Fibroblast of lung (primary cell): ENCODE results near the gene WDCP. TPM values are rescaled to one million over a fixed set of nuclear protein-coding genes. Genes with fewer than 3 reads are reported as not detected.

ENCODE experiments used
- DNase-seq, 2 donors: peaks; one replicate each; pipeline versions ENCODE4 v3.0.0 to v3.0.0-alpha.2; 2010; ENCODE audit warnings: low read depth in 2 of 2
- H2AFZ ChIP-seq: 2 replicates; pipeline ENCODE4 v1.5.1; 2012; ENCODE audit warnings: low read length, control low read depth, inconsistent platforms
- H3K27ac ChIP-seq: 2 replicates; pipeline ENCODE4 v1.5.1; 2011; ENCODE audit warnings: low read length, control low read depth; ENCODE audit not compliant: insufficient read depth
- H3K27me3 ChIP-seq: 2 replicates; pipeline ENCODE4 v1.5.1; 2011; ENCODE audit warnings: mild to moderate bottlenecking, low read length; ENCODE audit not compliant: control insufficient read depth, insufficient read depth
- H3K36me3 ChIP-seq: 2 replicates; pipeline ENCODE4 v1.5.1; 2011; ENCODE audit warnings: low read length; ENCODE audit not compliant: control insufficient read depth, insufficient read depth
- H3K4me1 ChIP-seq: 2 replicates; pipeline ENCODE4 v1.5.1; 2011; ENCODE audit warnings: low read length; ENCODE audit not compliant: control insufficient read depth, insufficient read depth; ENCODE audit errors: extremely low read depth
- H3K4me2 ChIP-seq: 2 replicates; pipeline ENCODE4 v1.5.1; 2011; ENCODE audit warnings: low read length, control low read depth; ENCODE audit not compliant: insufficient read depth; ENCODE audit errors: extremely low read depth
- H3K4me3 ChIP-seq, 4 experiments: fragments of 200-600 bp in 1 of 4; sonication (generic) in 1 of 4; replicated peaks in 1 of 4; 2 replicates each; pipeline ENCODE4 v1.5.1; 2011 to 2016; ENCODE audit warnings: low read length in 4 of 4, low read depth in 3 of 4, mild to moderate bottlenecking in 3 of 4, control low read depth in 2 of 4, inconsistent platforms in 1 of 4, mixed read lengths in 1 of 4; ENCODE audit not compliant: insufficient read depth in 1 of 4; ENCODE audit errors: control extremely low read depth in 1 of 4
- H3K79me2 ChIP-seq: 2 replicates; pipeline ENCODE4 v1.5.1; 2012; ENCODE audit warnings: mild to moderate bottlenecking, low read length, inconsistent platforms; ENCODE audit not compliant: control insufficient read depth, insufficient read depth
- H3K9ac ChIP-seq: 2 replicates; pipeline ENCODE4 v1.5.1; 2011; ENCODE audit warnings: mild to moderate bottlenecking, low read length, control low read depth; ENCODE audit not compliant: insufficient read depth
- H3K9me3 ChIP-seq: 2 replicates; pipeline ENCODE4 v1.5.1; 2012; ENCODE audit warnings: low read depth, low read length; ENCODE audit not compliant: control insufficient read depth, insufficient read depth
- H4K20me1 ChIP-seq: 2 replicates; pipeline ENCODE4 v1.5.1; 2011; ENCODE audit warnings: low read length; ENCODE audit not compliant: control insufficient read depth, insufficient read depth; ENCODE audit errors: extremely low read depth
- EZH2 ChIP-seq: IDR thresholded peaks from 2 replicates; pipeline ENCODE4 v1.5.1; 2012; ENCODE audit warnings: low read length, control low read depth, mild to moderate bottlenecking; ENCODE audit errors: missing control alignments
- polyA plus RNA-seq, 2 donors: library from polyadenylated mRNA; depleted of rRNA in 1 of 2; stranded (reverse) in 1 of 2; unstranded in 1 of 2; fragments of >200 nt; gene quantifications; 2 replicates each; pipeline ENCODE4 v1.2.1, GENCODE V29; 2011 to 2012; ENCODE audit warnings: missing spikeins in 1 of 2
- total RNA-seq: library from RNA; depleted of rRNA; stranded (reverse); fragments of >200 nt; gene quantifications from 2 replicates; pipeline ENCODE4 v1.2.1, GENCODE V29; 2014
- TF ChIP-seq, protein P1 (sequence below), 2 donors: IDR thresholded peaks in 1 of 2; conservative IDR thresholded peaks in 1 of 2; 1 replicate in 1 of 2; 2 replicates in 1 of 2; pipeline ENCODE4 v1.5.1; 2011 to 2012; ENCODE audit warnings: low read length in 2 of 2, control low read depth in 1 of 2, inconsistent platforms in 1 of 2, low read depth in 1 of 2, mild to moderate bottlenecking in 1 of 2

The WDCP gene
- total and polyA plus RNA-seq, 2 donors (not counting 1 experiment from before 2014, with no cell fraction given) = 10.4 to 11.0 TPM

DNA sequence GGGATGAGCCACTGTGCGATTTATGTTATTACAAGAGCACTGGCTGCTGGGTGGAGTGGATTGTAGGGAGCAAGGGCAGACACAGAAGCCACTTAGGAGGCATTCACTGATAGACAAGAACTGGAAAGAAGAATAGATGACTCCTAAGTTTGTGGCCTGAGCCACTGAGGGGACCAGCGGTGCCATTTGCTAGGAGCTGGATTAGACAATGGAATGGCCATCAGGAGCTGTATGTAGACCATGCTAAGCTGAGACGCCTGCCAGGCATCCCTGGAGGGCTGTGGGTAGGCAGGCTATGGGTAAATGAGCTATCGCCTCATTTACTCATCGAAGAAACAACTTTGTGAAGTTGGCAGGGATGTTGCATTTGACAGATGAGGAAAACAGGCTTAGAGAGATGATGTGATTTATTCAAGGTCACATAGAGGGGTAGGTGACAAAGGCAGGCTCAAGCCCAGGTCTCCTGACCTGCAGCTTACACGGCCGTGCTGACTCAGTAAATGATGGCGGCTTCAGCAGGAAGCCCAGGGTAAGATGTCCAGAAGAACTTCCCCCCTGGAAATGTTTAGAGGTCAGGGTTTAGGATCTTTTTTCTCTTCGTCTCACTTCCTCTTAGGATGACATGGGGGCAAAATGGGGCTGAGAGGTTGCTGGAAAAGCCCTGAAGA, 34.5 kb downstream of the WDCP start:
- H4K20me1 ChIP-seq = no peaks in the 10 kb centered on the region
- no peak overlapping the region for H3K4me2 ChIP-seq
- TF ChIP-seq EZH2 = no peak
- TF ChIP-seq, protein P1, sequence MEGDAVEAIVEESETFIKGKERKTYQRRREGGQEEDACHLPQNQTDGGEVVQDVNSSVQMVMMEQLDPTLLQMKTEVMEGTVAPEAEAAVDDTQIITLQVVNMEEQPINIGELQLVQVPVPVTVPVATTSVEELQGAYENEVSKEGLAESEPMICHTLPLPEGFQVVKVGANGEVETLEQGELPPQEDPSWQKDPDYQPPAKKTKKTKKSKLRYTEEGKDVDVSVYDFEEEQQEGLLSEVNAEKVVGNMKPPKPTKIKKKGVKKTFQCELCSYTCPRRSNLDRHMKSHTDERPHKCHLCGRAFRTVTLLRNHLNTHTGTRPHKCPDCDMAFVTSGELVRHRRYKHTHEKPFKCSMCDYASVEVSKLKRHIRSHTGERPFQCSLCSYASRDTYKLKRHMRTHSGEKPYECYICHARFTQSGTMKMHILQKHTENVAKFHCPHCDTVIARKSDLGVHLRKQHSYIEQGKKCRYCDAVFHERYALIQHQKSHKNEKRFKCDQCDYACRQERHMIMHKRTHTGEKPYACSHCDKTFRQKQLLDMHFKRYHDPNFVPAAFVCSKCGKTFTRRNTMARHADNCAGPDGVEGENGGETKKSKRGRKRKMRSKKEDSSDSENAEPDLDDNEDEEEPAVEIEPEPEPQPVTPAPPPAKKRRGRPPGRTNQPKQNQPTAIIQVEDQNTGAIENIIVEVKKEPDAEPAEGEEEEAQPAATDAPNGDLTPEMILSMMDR (conservative IDR thresholded peaks at IDR 0.05 in 1 of 2, IDR thresholded peaks at IDR 0.05 in 1 of 2; ENCODE audit: low read depth in 1 of 2, low read length in 2 of 2) = no peak
- H3K27me3 ChIP-seq = peaks cover 3% of the 10 kb centered on the region
- H2AFZ ChIP-seq = no peak overlapping the region
- H3K4me1 ChIP-seq = peaks cover 6% of the 10 kb centered on the region
- H3K79me2 ChIP-seq = no peaks in the 10 kb centered on the region
- DNase-seq = no peak
- H3K4me3 ChIP-seq = no peak overlapping the region
- no peak overlapping the region for H3K9ac ChIP-seq
- H3K9me3 ChIP-seq = no peaks in the 10 kb centered on the region
- H3K27ac ChIP-seq = no peak overlapping the region
- no peaks in the 10 kb centered on the region for H3K36me3 ChIP-seq

DNA sequence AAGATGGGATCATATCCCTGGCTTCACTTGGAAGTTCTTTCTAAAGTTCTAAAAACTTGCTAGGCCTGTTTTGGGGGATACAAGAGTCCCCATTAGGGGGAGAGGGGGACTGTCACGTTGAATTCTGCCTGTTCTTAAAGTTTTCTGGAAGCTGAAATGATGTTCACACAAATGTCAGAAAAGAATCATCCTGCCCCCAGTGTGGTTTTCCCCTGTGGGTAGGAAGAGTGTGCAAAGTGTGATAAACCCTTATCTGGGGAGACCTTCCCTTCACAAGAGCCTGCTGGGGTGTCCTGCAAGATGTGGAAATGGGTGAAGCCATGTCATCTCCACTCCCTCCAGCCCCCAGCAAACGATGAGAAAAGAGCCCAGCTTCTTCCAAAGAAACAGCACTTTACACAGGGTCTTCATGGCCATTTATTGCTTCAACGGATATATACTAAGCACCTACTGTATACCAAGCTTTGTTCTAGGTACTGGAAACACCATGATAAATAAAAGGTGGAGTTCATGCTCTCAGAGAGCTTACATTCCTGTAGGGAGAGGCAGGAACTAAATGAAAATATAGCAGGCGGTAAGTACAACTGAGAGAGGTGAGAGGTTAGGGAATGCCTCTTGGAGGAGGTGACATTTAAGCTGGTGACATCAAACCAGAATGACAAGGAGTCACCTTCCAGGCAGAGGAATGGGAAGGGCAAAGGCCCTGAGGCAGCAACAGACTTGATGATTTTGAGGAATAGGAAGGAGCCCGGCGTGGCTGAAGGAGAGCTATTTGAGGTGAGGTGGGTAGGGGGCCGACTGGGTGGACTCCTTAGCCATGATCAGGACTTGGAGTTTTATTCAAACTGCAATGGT, 35.7 kb downstream of the WDCP start:
- Histone ChIP-seq H3K27ac (no peak overlapping the region), H3K9me3 (no peaks in the 10 kb centered on the region), H3K79me2 (no peaks in the 10 kb centered on the region), H3K4me2 (no peak overlapping the region), H3K9ac (no peak overlapping the region), H3K4me1 (peaks cover 6% of the 10 kb centered on the region), H3K4me3 (no peak overlapping the region), H3K36me3 (no peaks in the 10 kb centered on the region), H4K20me1 (no peaks in the 10 kb centered on the region), H2AFZ (no peak overlapping the region), H3K27me3 (peaks cover 3% of the 10 kb centered on the region)
- TF ChIP-seq EZH2 = no peak
- TF ChIP-seq, protein P1 (conservative IDR thresholded peaks at IDR 0.05 in 1 of 2, IDR thresholded peaks at IDR 0.05 in 1 of 2; ENCODE audit: low read depth in 1 of 2, low read length in 2 of 2) = no peak
- DNase-seq = no peak

DNA sequence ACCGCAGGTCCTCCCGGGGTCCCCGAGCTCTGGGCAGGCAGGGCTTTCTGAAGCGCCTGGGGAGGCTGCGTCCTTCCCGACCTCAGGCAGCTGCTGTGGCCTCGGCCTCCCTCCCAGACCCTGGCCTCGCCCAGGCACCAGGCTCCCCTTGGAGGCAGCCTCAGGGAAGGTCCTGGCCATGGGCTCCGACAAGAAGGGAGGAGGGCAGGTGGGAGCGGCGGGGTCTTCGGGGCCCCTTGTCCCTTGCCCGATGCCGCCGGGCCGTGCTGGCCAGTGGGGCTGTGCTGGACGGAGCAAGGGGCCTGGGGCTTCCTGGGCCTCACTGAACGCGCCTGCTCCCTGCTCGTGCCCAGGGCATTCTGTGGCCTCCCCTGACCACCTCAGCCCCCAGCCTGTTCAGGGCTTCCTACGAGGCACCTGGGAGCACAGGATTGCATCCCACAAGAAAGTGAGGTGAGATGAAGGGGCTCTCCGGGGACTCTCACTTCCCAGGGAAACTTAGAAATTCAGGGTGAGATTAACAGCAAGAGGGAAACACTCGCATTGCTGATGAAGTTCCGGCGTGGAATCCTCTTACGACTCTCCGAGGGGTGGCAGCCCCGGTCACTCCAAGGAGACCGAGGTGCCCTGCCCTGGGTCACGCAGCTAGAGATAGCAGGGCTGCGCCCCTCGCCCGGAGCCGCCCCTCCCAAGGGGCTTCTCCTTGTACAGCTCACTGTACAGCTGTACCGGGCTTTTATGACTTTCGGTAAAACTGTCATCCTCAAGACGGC, 36.5 kb downstream of the WDCP start:
- H3K9me3 ChIP-seq = no peaks in the 10 kb centered on the region
- DNase-seq = no peak
- H2AFZ ChIP-seq = peak overlapping the region; percentile 44
- no peaks in the 10 kb centered on the region for H3K79me2 ChIP-seq
- no peaks in the 10 kb centered on the region for H3K4me1 ChIP-seq
- peak overlapping the region; percentile 78 for H3K4me2 ChIP-seq
- TF ChIP-seq, protein P1 (conservative IDR thresholded peaks at IDR 0.05 in 1 of 2, IDR thresholded peaks at IDR 0.05 in 1 of 2; ENCODE audit: low read depth in 1 of 2, low read length in 2 of 2) = no peak
- TF ChIP-seq EZH2 = peak; percentile 54
- H3K36me3 ChIP-seq = no peaks in the 10 kb centered on the region
- no peak overlapping the region for H3K27ac ChIP-seq
- H3K27me3 ChIP-seq = peaks cover 3% of the 10 kb centered on the region
- H3K9ac ChIP-seq = no peak overlapping the region
- peak overlapping the region in 3 of 4 experiments; percentile 30 to 55 (median 35) for H3K4me3 ChIP-seq
- H4K20me1 ChIP-seq = no peaks in the 10 kb centered on the region
